A549 (cell line): ENCODE results near the gene FGFBP2. TPM values are rescaled to one million over a fixed set of nuclear protein-coding genes. Genes with fewer than 3 reads are reported as not detected.

Source experiments
- ATAC-seq, 2 experiments: fragments of 200-7000 bp in 1 of 2; fragments of >200 bp in 1 of 2; cut with Nextera tagmentation in 1 of 2; cut with Tn5 transposase in 1 of 2; 3 replicates each; pipeline versions ENCODE4 v1.8.0 to v1.9.1; 2018 to 2020; ENCODE audit warnings: mild to moderate bottlenecking in 1 of 2, moderate library complexity in 1 of 2
- CTCF ChIA-PET: fragments of 300-600 bp; sonication (Branson Sonifier 250); formaldehyde crosslinking; extraction: SDS; loops from one replicate; lab custom pipeline; 2021; ENCODE audit warnings: antibody characterized with exemption, inconsistent platforms; lab: Yijun Ruan, JAX
- POLR2A ChIA-PET: fragments of 350-600 bp; formaldehyde crosslinking; extraction: SDS; loops from one replicate; lab custom pipeline; 2021; ENCODE audit warnings: antibody characterized with exemption, inconsistent platforms; lab: Yijun Ruan, JAX
- DNase-seq, 2 experiments: peaks; one replicate each; pipeline versions ENCODE4 v3.0.0 to v3.0.0-alpha.2; 2011 to 2016; ENCODE audit warnings: low read depth in 1 of 2, low spot score in 1 of 2
- FAIRE-seq: peaks from 2 replicates; lab custom pipeline; 2011; peaks lifted over from hg19 to GRCh38; lab: Jason Lieb, UNC
- H3K27ac ChIP-seq, 2 experiments: fragments of >200 bp; sonication (Bioruptor Twin); formaldehyde crosslinking; 3 replicates each; pipeline ENCODE4 v1.5.1; 2016 to 2017
- H3K4me1 ChIP-seq: fragments of >200 bp; sonication (Bioruptor Twin); formaldehyde crosslinking; 3 replicates; pipeline ENCODE4 v1.6.1; 2016
- H3K4me2 ChIP-seq: fragments of >200 bp; sonication (Bioruptor Twin); formaldehyde crosslinking; 3 replicates; pipeline ENCODE4 v1.6.1; 2016
- H3K4me3 ChIP-seq: fragments of >200 bp; sonication (Bioruptor Twin); formaldehyde crosslinking; 3 replicates; pipeline ENCODE4 v1.5.1; 2016
- H3K9me3 ChIP-seq: fragments of >200 bp; sonication (Bioruptor Twin); formaldehyde crosslinking; 3 replicates; pipeline ENCODE4 v1.6.1; 2016
- CBX2 ChIP-seq: fragments of 200-600 bp; sonication (generic); IDR thresholded peaks from 2 replicates; pipeline ENCODE4 v1.6.1; 2016; ENCODE audit warnings: low read depth, mild to moderate bottlenecking, borderline replicate concordance
- EHMT2 ChIP-seq: fragments of 200-600 bp; sonication (generic); IDR thresholded peaks from 2 replicates; pipeline ENCODE4 v1.6.1; 2016; ENCODE audit warnings: antibody characterized with exemption, low read depth, mild to moderate bottlenecking, moderate library complexity
- FOSB ChIP-seq: fragments of 250-450 bp; sonication (Bioruptor Pico); IDR thresholded peaks from 2 replicates; pipeline ENCODE4 v1.5.0; 2020; ENCODE audit warnings: mild to moderate bottlenecking, moderate library complexity
- FOSL2 ChIP-seq, 2 experiments: fragments of 450-650 bp in 1 of 2; fragments of >200 bp in 1 of 2; sonication (Bioruptor Twin) in 1 of 2; formaldehyde crosslinking; IDR thresholded peaks; 2 replicates each; pipeline versions ENCODE4 v1.5.0 to v1.6.1; 2016 to 2020; ENCODE audit warnings: mild to moderate bottlenecking in 1 of 2, moderate library complexity in 1 of 2
- GATA3 ChIP-seq: IDR thresholded peaks from 2 replicates; pipeline ENCODE4 v1.6.1; 2012; ENCODE audit warnings: borderline replicate concordance
- HEYL ChIP-seq: fragments of 250-450 bp; sonication (Bioruptor Pico); IDR thresholded peaks from 2 replicates; pipeline ENCODE4 v1.8.0; 2021; ENCODE audit warnings: mild to moderate bottlenecking, moderate library complexity
- HOXA7 ChIP-seq: fragments of 250-450 bp; sonication (Bioruptor Pico); IDR thresholded peaks from 2 replicates; pipeline ENCODE4 v1.5.0; 2020; ENCODE audit warnings: mild to moderate bottlenecking, moderate library complexity
- HOXB13 ChIP-seq: fragments of 250-450 bp; sonication (Bioruptor Pico); IDR thresholded peaks from 2 replicates; pipeline ENCODE4 v1.5.0; 2020; ENCODE audit warnings: low read depth, mild to moderate bottlenecking, moderate library complexity
- HOXB5 ChIP-seq: fragments of 250-450 bp; sonication (Bioruptor Pico); IDR thresholded peaks from 2 replicates; pipeline ENCODE4 v1.5.0; 2020; ENCODE audit warnings: mild to moderate bottlenecking, moderate library complexity
- JUN ChIP-seq, 2 experiments: fragments of >200 bp; sonication (Bioruptor Twin); formaldehyde crosslinking; IDR thresholded peaks; 2 replicates in 1 of 2; 3 replicates in 1 of 2; pipeline ENCODE4 v1.6.1; 2016 to 2017
- KDM1A ChIP-seq: fragments of 200-600 bp; sonication (generic); IDR thresholded peaks from 2 replicates; pipeline ENCODE4 v1.6.1; 2016; ENCODE audit warnings: low read depth, mild to moderate bottlenecking
- MAFK ChIP-seq: fragments of 450-650 bp; IDR thresholded peaks from 2 replicates; pipeline ENCODE4 v1.6.1; 2014; ENCODE audit not compliant: partially characterized antibody
- MYC ChIP-seq: IDR thresholded peaks from 2 replicates; pipeline ENCODE4 v1.6.1; 2012; ENCODE audit warnings: mild to moderate bottlenecking, inconsistent platforms, low read length, improper control_type of control experiment, borderline replicate concordance
- RAD21 ChIP-seq, 2 experiments: fragments of >200 bp in 1 of 2; sonication (Bioruptor Twin) in 1 of 2; formaldehyde crosslinking in 1 of 2; IDR thresholded peaks in 1 of 2; conservative IDR thresholded peaks in 1 of 2; 2 replicates in 1 of 2; 3 replicates in 1 of 2; pipeline ENCODE4 v1.6.1; 2012 to 2018; ENCODE audit warnings: inconsistent platforms in 1 of 2
- RCOR1 ChIP-seq: fragments of 150-350 bp; IDR thresholded peaks from 2 replicates; pipeline ENCODE4 v1.6.1; 2014; ENCODE audit warnings: antibody characterized with exemption, low read length, low read depth
- REST ChIP-seq: fragments of 200-600 bp; sonication (generic); IDR thresholded peaks from 2 replicates; pipeline ENCODE4 v1.6.1; 2016; ENCODE audit warnings: antibody characterized with exemption, mild to moderate bottlenecking, moderate library complexity
- SMC3 ChIP-seq: fragments of >200 bp; sonication (Bioruptor Twin); formaldehyde crosslinking; IDR thresholded peaks from 3 replicates; pipeline ENCODE4 v1.6.1; 2018; ENCODE audit warnings: inconsistent platforms
- TFCP2L1 ChIP-seq: fragments of 250-450 bp; sonication (Bioruptor Pico); IDR thresholded peaks from 2 replicates; pipeline ENCODE4 v1.5.0; 2021; ENCODE audit warnings: mild to moderate bottlenecking
- TP53 ChIP-seq: fragments of 250-450 bp; sonication (Bioruptor Pico); IDR thresholded peaks from 2 replicates; pipeline ENCODE4 v1.5.0; 2021; ENCODE audit warnings: mild to moderate bottlenecking, moderate library complexity
- ZSCAN20 ChIP-seq: fragments of 250-450 bp; sonication (Bioruptor Pico); IDR thresholded peaks from 2 replicates; pipeline ENCODE4 v1.8.0; 2022; ENCODE audit warnings: mild to moderate bottlenecking, moderate library complexity
- WGBS: methylation state at CpG from one replicate; pipeline ENCODE4 v1.1.6; 2017; ENCODE audit errors: missing lambda C conversion rate; 5-methylcytosine and 5-hydroxymethylcytosine counted together
- polyA plus RNA-seq, 4 experiments: library from polyadenylated mRNA; depleted of rRNA in 3 of 4; stranded (reverse); fragments of >200 nt; fragmentation: RNase III in 1 of 4; extraction: RNeasy Plus Mini Kit Qiagen cat#74134 plus additional on column Dnase treatment in 1 of 4; gene quantifications; 2 replicates in 3 of 4; 3 replicates in 1 of 4; pipeline ENCODE4 v1.2.3, GENCODE V29; 2011 to 2017
- TF ChIP-seq, protein P1 (sequence below): fragments of >200 bp; sonication (Bioruptor Twin); formaldehyde crosslinking; IDR thresholded peaks from 3 replicates; pipeline ENCODE4 v1.5.1; 2016
- TF ChIP-seq, protein P2 (sequence below): fragments of >200 bp; sonication (Bioruptor Twin); formaldehyde crosslinking; IDR thresholded peaks from 3 replicates; pipeline ENCODE4 v1.6.1; 2016
- TF ChIP-seq, protein P3 (sequence below): fragments of 250-450 bp; sonication (Bioruptor Pico); IDR thresholded peaks from 2 replicates; pipeline ENCODE4 v1.5.0; 2020; ENCODE audit warnings: low read depth, mild to moderate bottlenecking, moderate library complexity

Gene FGFBP2
- polyA plus RNA-seq, 2 of the 4 experiments (the other 2 are of a cell fraction): not detected

- DNase-seq (no peak), FAIRE-seq (no peak), ATAC-seq (no peak)
- 66% methylated on average over 5 of the region's 5 CpGs for WGBS
- ChIA-PET POLR2A (no interaction called here), CTCF (interaction anchor here (1.0 to 4.5 kb wide), 5 partner anchors 11 to 200 kb away, joined by 3 to 16 read pairs (median 5); no protein-coding TSS in a partner anchor)
- H3K27ac ChIP-seq: no peak overlapping the region
- H3K4me1 ChIP-seq: no peaks in the 10 kb centered on the region
- H3K4me3 ChIP-seq: no peak overlapping the region
- no peaks in the 10 kb centered on the region for H3K9me3 ChIP-seq
- TF ChIP-seq MAFK: no peak
- TF ChIP-seq CBX2: no peak
- no peak overlapping the region for H3K4me2 ChIP-seq
Measured at GRCh38 chr4:16005676-16006075, 42.7 kb upstream of the FGFBP2 start.

DNA sequence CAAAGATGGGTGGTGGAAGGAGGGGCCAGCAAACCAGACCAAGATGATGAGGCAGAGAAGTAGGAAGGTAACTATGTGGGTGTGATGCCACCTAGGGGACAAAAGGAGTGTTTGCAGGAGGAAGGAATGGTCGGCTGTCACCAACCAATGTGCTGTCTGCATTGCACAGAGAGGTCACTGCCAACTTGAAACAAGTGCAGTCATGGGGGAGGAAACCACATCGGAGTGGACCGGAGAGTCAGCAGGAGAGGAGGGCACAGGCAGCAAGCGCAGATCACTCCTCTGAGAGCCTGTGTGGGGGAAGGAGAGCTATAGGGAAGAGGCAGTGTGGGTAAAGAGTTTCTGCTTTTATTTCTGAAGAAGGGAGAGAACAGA, 38.5 kb upstream of the FGFBP2 start:
- no peak overlapping the region for H3K27ac ChIP-seq
- CTCF ChIA-PET: interaction anchor here (0.5 to 8.5 kb wide), 28 partner anchors 9 to 272 kb away, joined by 3 to 86 read pairs (median 6); partner anchors contain the start of gene FGFBP2
- no peaks in the 10 kb centered on the region for H3K4me1 ChIP-seq
- H3K9me3 ChIP-seq: no peaks in the 10 kb centered on the region
- TF ChIP-seq SMC3 (peak; percentile 76), RAD21 (conservative IDR thresholded peaks at IDR 0.05 in 1 of 2, IDR thresholded peaks at IDR 0.05 in 1 of 2) (peak; percentile 79 to 89), RCOR1 (no peak)
- TF ChIP-seq, protein P1, sequence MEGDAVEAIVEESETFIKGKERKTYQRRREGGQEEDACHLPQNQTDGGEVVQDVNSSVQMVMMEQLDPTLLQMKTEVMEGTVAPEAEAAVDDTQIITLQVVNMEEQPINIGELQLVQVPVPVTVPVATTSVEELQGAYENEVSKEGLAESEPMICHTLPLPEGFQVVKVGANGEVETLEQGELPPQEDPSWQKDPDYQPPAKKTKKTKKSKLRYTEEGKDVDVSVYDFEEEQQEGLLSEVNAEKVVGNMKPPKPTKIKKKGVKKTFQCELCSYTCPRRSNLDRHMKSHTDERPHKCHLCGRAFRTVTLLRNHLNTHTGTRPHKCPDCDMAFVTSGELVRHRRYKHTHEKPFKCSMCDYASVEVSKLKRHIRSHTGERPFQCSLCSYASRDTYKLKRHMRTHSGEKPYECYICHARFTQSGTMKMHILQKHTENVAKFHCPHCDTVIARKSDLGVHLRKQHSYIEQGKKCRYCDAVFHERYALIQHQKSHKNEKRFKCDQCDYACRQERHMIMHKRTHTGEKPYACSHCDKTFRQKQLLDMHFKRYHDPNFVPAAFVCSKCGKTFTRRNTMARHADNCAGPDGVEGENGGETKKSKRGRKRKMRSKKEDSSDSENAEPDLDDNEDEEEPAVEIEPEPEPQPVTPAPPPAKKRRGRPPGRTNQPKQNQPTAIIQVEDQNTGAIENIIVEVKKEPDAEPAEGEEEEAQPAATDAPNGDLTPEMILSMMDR: peak; percentile 70
- TF ChIP-seq, protein P2, sequence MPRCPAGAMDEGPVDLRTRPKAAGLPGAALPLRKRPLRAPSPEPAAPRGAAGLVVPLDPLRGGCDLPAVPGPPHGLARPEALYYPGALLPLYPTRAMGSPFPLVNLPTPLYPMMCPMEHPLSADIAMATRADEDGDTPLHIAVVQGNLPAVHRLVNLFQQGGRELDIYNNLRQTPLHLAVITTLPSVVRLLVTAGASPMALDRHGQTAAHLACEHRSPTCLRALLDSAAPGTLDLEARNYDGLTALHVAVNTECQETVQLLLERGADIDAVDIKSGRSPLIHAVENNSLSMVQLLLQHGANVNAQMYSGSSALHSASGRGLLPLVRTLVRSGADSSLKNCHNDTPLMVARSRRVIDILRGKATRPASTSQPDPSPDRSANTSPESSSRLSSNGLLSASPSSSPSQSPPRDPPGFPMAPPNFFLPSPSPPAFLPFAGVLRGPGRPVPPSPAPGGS: no peak
- TF ChIP-seq, protein P3, sequence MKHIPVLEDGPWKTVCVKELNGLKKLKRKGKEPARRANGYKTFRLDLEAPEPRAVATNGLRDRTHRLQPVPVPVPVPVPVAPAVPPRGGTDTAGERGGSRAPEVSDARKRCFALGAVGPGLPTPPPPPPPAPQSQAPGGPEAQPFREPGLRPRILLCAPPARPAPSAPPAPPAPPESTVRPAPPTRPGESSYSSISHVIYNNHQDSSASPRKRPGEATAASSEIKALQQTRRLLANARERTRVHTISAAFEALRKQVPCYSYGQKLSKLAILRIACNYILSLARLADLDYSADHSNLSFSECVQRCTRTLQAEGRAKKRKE: no peak
- POLR2A ChIA-PET: no interaction called here
- DNase-seq: peak; percentile 58 to 73
- WGBS: 1% methylated on average over 4 of the region's 4 CpGs
- peak; percentile 98 to 99 for ATAC-seq
- FAIRE-seq: no peak
- no peak overlapping the region for H3K4me3 ChIP-seq
- H3K4me2 ChIP-seq: peak overlapping the region; percentile 33; the same call in 2 of the 3 replicates

DNA sequence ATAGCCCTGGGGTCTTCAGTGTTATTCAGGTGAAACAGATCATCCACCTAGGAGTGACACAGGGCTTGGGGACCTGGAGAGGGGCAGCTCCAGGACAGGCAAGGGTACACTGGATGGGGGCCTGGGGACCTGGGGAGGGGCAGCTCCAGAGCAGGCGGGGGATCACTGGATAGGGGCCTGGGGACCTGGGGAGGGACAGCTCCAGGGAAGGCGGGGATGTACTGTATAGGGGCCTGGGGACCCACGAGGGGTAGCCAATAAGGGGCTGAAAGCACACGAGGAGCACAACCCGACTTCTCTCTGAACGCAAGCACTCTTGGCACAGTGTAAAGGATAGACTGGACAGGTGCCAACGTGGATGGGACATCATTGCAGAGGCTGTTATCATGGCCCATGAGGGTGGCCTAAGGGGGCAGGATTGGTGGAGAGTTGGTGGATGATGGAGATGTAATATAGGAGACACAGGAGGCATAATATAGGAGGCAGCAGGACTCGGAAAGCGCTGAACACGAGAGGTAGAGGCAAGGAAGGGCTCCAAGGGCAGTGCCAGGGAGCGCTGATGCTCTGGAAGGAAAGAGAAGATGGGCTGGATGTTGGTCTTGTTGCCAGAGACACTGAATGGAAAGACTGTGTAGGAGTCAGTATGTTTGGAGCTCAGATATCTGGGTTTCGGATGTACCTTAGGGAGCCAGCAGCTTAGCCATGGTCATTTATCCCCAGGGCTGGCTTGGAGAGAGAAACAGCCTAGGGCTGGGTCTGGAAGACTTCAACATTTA, 37.9 kb upstream of the FGFBP2 start:
- FAIRE-seq: no peak
- no peak overlapping the region for H3K27ac ChIP-seq
- no peak for DNase-seq
- no peaks in the 10 kb centered on the region for H3K4me1 ChIP-seq
- no peaks in the 10 kb centered on the region for H3K9me3 ChIP-seq
- WGBS: 69% methylated on average over 10 of the region's 12 CpGs
- peak; percentile 43 to 58; a peak in 4 of 6 replicates for ATAC-seq
- ChIA-PET CTCF (interaction anchor here (0.6 to 8.5 kb wide), 30 partner anchors 10 to 522 kb away, joined by 3 to 86 read pairs (median 4); partner anchors contain the start of gene FGFBP2), POLR2A (no interaction called here)
- no peak overlapping the region; the same call in 2 of the 3 replicates for H3K4me2 ChIP-seq
- no peak overlapping the region for H3K4me3 ChIP-seq
- TF ChIP-seq REST: no peak
- TF ChIP-seq TFCP2L1: no peak
- TF ChIP-seq ZSCAN20: no peak
- TF ChIP-seq SMC3: no peak
- no peak for TF ChIP-seq GATA3
- TF ChIP-seq FOSB (CRISPR knock-in tag): no peak
- TF ChIP-seq HOXB13 (CRISPR knock-in tag): no peak
- no peak for TF ChIP-seq FOSL2 (IDR thresholded peaks at IDR 0.05)
- TF ChIP-seq FOSL2 (CRISPR knock-in tag; IDR thresholded peaks at IDR 0.05): no peak
- no peak for TF ChIP-seq RAD21 (conservative IDR thresholded peaks at IDR 0.05 in 1 of 2, IDR thresholded peaks at IDR 0.05 in 1 of 2)
- no peak for TF ChIP-seq EHMT2
- TF ChIP-seq HEYL (CRISPR knock-in tag): no peak
- TF ChIP-seq TP53 (CRISPR knock-in tag): no peak
- TF ChIP-seq HOXB5 (CRISPR knock-in tag): no peak
- no peak for TF ChIP-seq HOXA7 (CRISPR knock-in tag)
- no peak for TF ChIP-seq JUN (IDR thresholded peaks at IDR 0.05)
- no peak for TF ChIP-seq KDM1A
- no peak for TF ChIP-seq MYC
